Kidney capillary endothelial cell (primary cell): ENCODE measurements around the gene CDH26.

ENCODE experiments used
- DNase-seq: peaks from one replicate; pipeline ENCODE4 v3.0.0-alpha.2; 2018; ENCODE audit warnings: low spot score

The CDH26 gene

GRCh38 chr20:59958123-59958522 is at the start of gene CDH26:
Gene CDH26 (plus strand): TSS chr20:59958423. CDS start chr20:59958727, 304 bp downstream.
- DNase-seq: no peak

GRCh38 chr20:59908855-59909254 is 49.4 kb upstream of the CDH26 start:
- DNase-seq: no peak

GRCh38 chr20:59911041-59911440 is 47.2 kb upstream of the CDH26 start:
- DNase-seq: no peak

- DNase-seq: no peak
Measured at GRCh38 chr20:59912609-59913008, 45.6 kb upstream of the CDH26 start.

- peak; percentile 18 for DNase-seq
Measured at GRCh38 chr20:59920944-59921343, 37.3 kb upstream of the CDH26 start.

- DNase-seq: no peak
Measured at GRCh38 chr20:59923514-59923913, 34.7 kb upstream of the CDH26 start.

GRCh38 chr20:59925359-59925758 is 32.9 kb upstream of the CDH26 start:
- no peak for DNase-seq

- DNase-seq: no peak
Measured at GRCh38 chr20:59925899-59926298, 32.3 kb upstream of the CDH26 start.

GRCh38 chr20:59931511-59932312 is 26.5 kb upstream of the CDH26 start:
- DNase-seq: no peak

- DNase-seq: no peak
Measured at GRCh38 chr20:59932616-59933295, 25.5 kb upstream of the CDH26 start.

GRCh38 chr20:59933296-59933848 is 24.9 kb upstream of the CDH26 start, which contains the start of gene SYCP2:
Gene SYCP2 (minus strand): TSS chr20:59933637. CDS start chr20:59922413, 11,224 bp downstream.
- DNase-seq: no peak

GRCh38 chr20:59933849-59934585 is 24.2 kb upstream of the CDH26 start:
- peak; percentile 62 for DNase-seq

GRCh38 chr20:59935457-59936185 is 22.6 kb upstream of the CDH26 start:
- no peak for DNase-seq

GRCh38 chr20:59936409-59936808 is 21.8 kb upstream of the CDH26 start:
- DNase-seq: no peak

- no peak for DNase-seq
Measured at GRCh38 chr20:59937150-59937549, 21.1 kb upstream of the CDH26 start.

- DNase-seq: no peak
Measured at GRCh38 chr20:59938221-59938620, 20.0 kb upstream of the CDH26 start.

- DNase-seq: no peak
Measured at GRCh38 chr20:59938696-59939051, 19.5 kb upstream of the CDH26 start.

- no peak for DNase-seq
Measured at GRCh38 chr20:59939052-59939878, 19.0 kb upstream of the CDH26 start.

- peak; percentile 7 for DNase-seq
Measured at GRCh38 chr20:59939879-59940128, 18.4 kb upstream of the CDH26 start.

GRCh38 chr20:59940129-59940955 is 17.9 kb upstream of the CDH26 start, which contains the start of the genes FAM217B and PPP1R3D:
Gene FAM217B (plus strand): TSS chr20:59940389. CDS start chr20:59943944, 3,555 bp downstream.
Gene PPP1R3D (minus strand): TSS chr20:59940305. CDS start chr20:59939931, 374 bp downstream.
- peak; percentile 88 for DNase-seq
